ENCODE measurements around the gene MAP4K2. TPM values are rescaled to one million over a fixed set of nuclear protein-coding genes. Genes with fewer than 3 reads are reported as not detected.

MAP4K2 gene
- total RNA-seq, 1 donor from 2014 or later, result 6.8 TPM

DNA sequence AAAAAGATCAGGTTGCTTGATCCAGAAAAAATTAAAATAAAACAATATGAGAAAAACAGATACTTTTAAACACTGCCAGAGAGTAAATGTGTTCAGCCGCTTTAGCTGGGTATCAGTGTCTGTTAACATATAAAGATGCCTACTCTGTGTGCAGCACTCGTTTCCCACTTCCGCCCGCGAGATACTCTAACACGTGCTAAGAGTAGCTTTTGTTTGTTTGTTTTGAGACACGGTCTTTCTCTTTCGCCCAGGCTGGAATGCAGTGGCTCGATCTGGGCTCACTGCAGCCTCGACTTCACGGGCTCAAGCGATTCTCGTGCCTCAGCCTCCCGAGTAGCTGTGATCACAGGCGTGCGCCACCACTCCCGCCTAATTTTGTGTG is 7.9 kb upstream of the MAP4K2 start:
- FAIRE-seq, result no peak
- Histone ChIP-seq H3K36me3 (ENCODE audit: control insufficient read depth, insufficient read depth, low read length) (peaks cover 5% of the 10 kb centered on the region), H3K27me3 (ENCODE audit: control insufficient read depth, insufficient read depth, low read length) (no peaks in the 10 kb centered on the region), H3K4me3 (ENCODE audit: low read depth, low read length) (peak overlapping the region; percentile 87)
- DNase-seq (ENCODE audit: low read depth), result no peak
- TF ChIP-seq, protein P1, sequence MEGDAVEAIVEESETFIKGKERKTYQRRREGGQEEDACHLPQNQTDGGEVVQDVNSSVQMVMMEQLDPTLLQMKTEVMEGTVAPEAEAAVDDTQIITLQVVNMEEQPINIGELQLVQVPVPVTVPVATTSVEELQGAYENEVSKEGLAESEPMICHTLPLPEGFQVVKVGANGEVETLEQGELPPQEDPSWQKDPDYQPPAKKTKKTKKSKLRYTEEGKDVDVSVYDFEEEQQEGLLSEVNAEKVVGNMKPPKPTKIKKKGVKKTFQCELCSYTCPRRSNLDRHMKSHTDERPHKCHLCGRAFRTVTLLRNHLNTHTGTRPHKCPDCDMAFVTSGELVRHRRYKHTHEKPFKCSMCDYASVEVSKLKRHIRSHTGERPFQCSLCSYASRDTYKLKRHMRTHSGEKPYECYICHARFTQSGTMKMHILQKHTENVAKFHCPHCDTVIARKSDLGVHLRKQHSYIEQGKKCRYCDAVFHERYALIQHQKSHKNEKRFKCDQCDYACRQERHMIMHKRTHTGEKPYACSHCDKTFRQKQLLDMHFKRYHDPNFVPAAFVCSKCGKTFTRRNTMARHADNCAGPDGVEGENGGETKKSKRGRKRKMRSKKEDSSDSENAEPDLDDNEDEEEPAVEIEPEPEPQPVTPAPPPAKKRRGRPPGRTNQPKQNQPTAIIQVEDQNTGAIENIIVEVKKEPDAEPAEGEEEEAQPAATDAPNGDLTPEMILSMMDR (IDR thresholded peaks at IDR 0.05; ENCODE audit: insufficient read depth, low read length, severe bottlenecking), result no peak

- Histone ChIP-seq H3K36me3 (ENCODE audit: control insufficient read depth, insufficient read depth, low read length) (peaks cover 6% of the 10 kb centered on the region), H3K4me3 (ENCODE audit: low read depth, low read length) (peak within 1 kb of the TSS; percentile 87), H3K27me3 (ENCODE audit: control insufficient read depth, insufficient read depth, low read length) (no peaks in the 10 kb centered on the region)
- FAIRE-seq (no peak), DNase-seq (ENCODE audit: low read depth) (peak; percentile 91)
- TF ChIP-seq, protein P1 (IDR thresholded peaks at IDR 0.05; ENCODE audit: insufficient read depth, low read length, severe bottlenecking), result no peak
These were observed 7.4 kb upstream of the MAP4K2 start, which contains the start of gene MEN1 for GRCh38 chr11:64810271-64810890. Gene MEN1, minus strand, starts transcription at chr11:64810551. Its CDS starts 442 bp downstream, at chr11:64810109.

- no peak for FAIRE-seq
- Histone ChIP-seq H3K27me3 (ENCODE audit: control insufficient read depth, insufficient read depth, low read length) (no peaks in the 10 kb centered on the region), H3K4me3 (ENCODE audit: low read depth, low read length) (peak overlapping the region; percentile 87), H3K36me3 (ENCODE audit: control insufficient read depth, insufficient read depth, low read length) (peaks cover 8% of the 10 kb centered on the region)
- TF ChIP-seq, protein P1 (IDR thresholded peaks at IDR 0.05; ENCODE audit: insufficient read depth, low read length, severe bottlenecking), result no peak
- peak; percentile 60 for DNase-seq (ENCODE audit: low read depth)
These were observed 6.8 kb upstream of the MAP4K2 start for GRCh38 chr11:64809781-64810241.

- Histone ChIP-seq H3K27me3 (ENCODE audit: control insufficient read depth, insufficient read depth, low read length) (no peaks in the 10 kb centered on the region), H3K4me3 (ENCODE audit: low read depth, low read length) (no peak overlapping the region), H3K36me3 (ENCODE audit: control insufficient read depth, insufficient read depth, low read length) (peaks cover 13% of the 10 kb centered on the region)
- TF ChIP-seq, protein P1 (IDR thresholded peaks at IDR 0.05; ENCODE audit: insufficient read depth, low read length, severe bottlenecking), result no peak
- FAIRE-seq (no peak), DNase-seq (ENCODE audit: low read depth) (no peak)
These were observed 2.5 kb upstream of the MAP4K2 start for GRCh38 chr11:64805481-64805880.

- TF ChIP-seq, protein P1 (IDR thresholded peaks at IDR 0.05; ENCODE audit: insufficient read depth, low read length, severe bottlenecking), result no peak
- H3K4me3 ChIP-seq (ENCODE audit: low read depth, low read length), result no peak overlapping the region
- no peak for DNase-seq (ENCODE audit: low read depth)
- H3K27me3 ChIP-seq (ENCODE audit: control insufficient read depth, insufficient read depth, low read length), result no peaks in the 10 kb centered on the region
- no peak for FAIRE-seq
- H3K36me3 ChIP-seq (ENCODE audit: control insufficient read depth, insufficient read depth, low read length), result peaks cover 13% of the 10 kb centered on the region
These were observed 1.6 kb upstream of the MAP4K2 start for GRCh38 chr11:64804346-64805210.

Data from bronchial epithelial cell (primary cell).